HEK293T (cell line): ENCODE measurements around the gene C8A.

Source experiments
- CTCF ChIA-PET: fragments of 350-600 bp; formaldehyde crosslinking; extraction: SDS; loops from one replicate; lab custom pipeline; 2021; ENCODE audit warnings: antibody characterized with exemption, inconsistent platforms; lab: Yijun Ruan, JAX
- POLR2A ChIA-PET: fragments of 350-600 bp; formaldehyde crosslinking; extraction: SDS; loops from one replicate; lab custom pipeline; 2020; ENCODE audit warnings: antibody characterized with exemption, inconsistent platforms; lab: Yijun Ruan, JAX
- DNase-seq: peaks from one replicate; pipeline ENCODE4 v3.0.0; 2012; ENCODE audit warnings: mixed read lengths; ENCODE audit errors: extremely low spot score
- ARNT ChIP-seq: fragments of 450-650 bp; IDR thresholded peaks from 2 replicates; pipeline ENCODE4 v1.6.1; 2017; ENCODE audit warnings: mild to moderate bottlenecking
- BHLHE40 ChIP-seq: fragments of 450-650 bp; IDR thresholded peaks from 2 replicates; pipeline ENCODE4 v1.6.1; 2016; ENCODE audit warnings: mild to moderate bottlenecking, moderate library complexity, borderline replicate concordance
- CTBP1 ChIP-seq: fragments of 450-650 bp; IDR thresholded peaks from 2 replicates; pipeline ENCODE4 v1.6.1; 2016; ENCODE audit warnings: borderline replicate concordance
- ELF4 ChIP-seq: fragments of 450-650 bp; IDR thresholded peaks from 2 replicates; pipeline ENCODE4 v1.6.1; 2017; ENCODE audit warnings: antibody characterized with exemption
- FOXA1 ChIP-seq: fragments of 450-650 bp; IDR thresholded peaks from 2 replicates; pipeline ENCODE4 v1.6.1; 2016; ENCODE audit warnings: mild to moderate bottlenecking
- FOXK2 ChIP-seq: fragments of 450-650 bp; IDR thresholded peaks from 2 replicates; pipeline ENCODE4 v1.6.1; 2016; ENCODE audit warnings: mild to moderate bottlenecking
- FOXM1 ChIP-seq: fragments of 450-650 bp; IDR thresholded peaks from 2 replicates; pipeline ENCODE4 v1.6.1; 2017; ENCODE audit warnings: mild to moderate bottlenecking, borderline replicate concordance
- HDGF ChIP-seq: fragments of 450-650 bp; IDR thresholded peaks from 2 replicates; pipeline ENCODE4 v1.6.1; 2017; ENCODE audit warnings: antibody characterized with exemption, borderline replicate concordance
- L3MBTL2 ChIP-seq: fragments of 450-650 bp; conservative IDR thresholded peaks from 2 replicates; pipeline ENCODE4 v1.6.1; 2016; ENCODE audit warnings: mild to moderate bottlenecking
- LEF1 ChIP-seq: fragments of 450-650 bp; IDR thresholded peaks from 2 replicates; pipeline ENCODE4 v1.6.1; 2017; ENCODE audit warnings: mild to moderate bottlenecking, borderline replicate concordance
- NFRKB ChIP-seq: fragments of 450-650 bp; IDR thresholded peaks from 2 replicates; pipeline ENCODE4 v1.6.1; 2016; ENCODE audit warnings: mild to moderate bottlenecking, moderate library complexity
- PKNOX1 ChIP-seq: fragments of 450-650 bp; IDR thresholded peaks from 2 replicates; pipeline ENCODE4 v1.6.1; 2016
- SP1 ChIP-seq: fragments of 450-650 bp; IDR thresholded peaks from 2 replicates; pipeline ENCODE4 v1.6.1; 2017
- SUZ12 ChIP-seq: fragments of 450-650 bp; IDR thresholded peaks from 2 replicates; pipeline ENCODE4 v1.6.1; 2016; ENCODE audit warnings: mild to moderate bottlenecking
- TARDBP ChIP-seq: fragments of 450-650 bp; IDR thresholded peaks from 2 replicates; pipeline ENCODE4 v1.6.1; 2016
- ZNF384 ChIP-seq: fragments of 450-650 bp; IDR thresholded peaks from 2 replicates; pipeline ENCODE4 v1.6.1; 2016

C8A gene

GRCh38 chr1:56816909-56817308, 37.7 kb upstream of the C8A start:
- ChIA-PET POLR2A (no interaction called here), CTCF (interaction anchor here (1.0 to 1.4 kb wide), 2 partner anchors 13 to 240 kb away, joined by 3 to 4 read pairs; no protein-coding TSS in a partner anchor)
- no peak for DNase-seq
- no peak for TF ChIP-seq BHLHE40
- no peak for TF ChIP-seq ELF4
- TF ChIP-seq FOXA1: no peak
- TF ChIP-seq ZNF384: no peak
- TF ChIP-seq FOXK2: no peak
- TF ChIP-seq CTBP1: no peak
- TF ChIP-seq ARNT: no peak
- no peak for TF ChIP-seq FOXM1
- no peak for TF ChIP-seq SUZ12
- TF ChIP-seq NFRKB: no peak
- no peak for TF ChIP-seq HDGF
- no peak for TF ChIP-seq SP1
- no peak for TF ChIP-seq LEF1

- no peak for DNase-seq
- ChIA-PET CTCF (interaction anchor here (0.7 to 1.4 kb wide), 2 partner anchors 14 to 156 kb away, joined by 4 read pairs; no protein-coding TSS in a partner anchor), POLR2A (no interaction called here)
- no peak for TF ChIP-seq SUZ12
- TF ChIP-seq HDGF: no peak
- no peak for TF ChIP-seq ELF4
- TF ChIP-seq NFRKB: no peak
- TF ChIP-seq SP1: no peak
- no peak for TF ChIP-seq FOXA1
- TF ChIP-seq ZNF384: no peak
- TF ChIP-seq CTBP1: no peak
- no peak for TF ChIP-seq LEF1
- TF ChIP-seq ARNT: no peak
- no peak for TF ChIP-seq L3MBTL2
- TF ChIP-seq PKNOX1: no peak
These were observed 36.7 kb upstream of the C8A start for GRCh38 chr1:56817716-56818463.

- no peak for DNase-seq
- TF ChIP-seq L3MBTL2: no peak
- POLR2A ChIA-PET: no interaction called here
- CTCF ChIA-PET: interaction anchor here (1.1 kb wide), 1 partner anchor 61 kb away, joined by 4 read pairs; no protein-coding TSS in a partner anchor
These were observed 35.2 kb upstream of the C8A start, which contains the start of gene FYB2 for GRCh38 chr1:56819387-56819899. Gene FYB2, minus strand, starts transcription at chr1:56819404. Its CDS starts 114 bp downstream, at chr1:56819290.

GRCh38 chr1:56820755-56821461, 33.7 kb upstream of the C8A start:
- ChIA-PET POLR2A (no interaction called here), CTCF (interaction anchor here (0.6 to 1.5 kb wide), 13 partner anchors 8 to 434 kb away, joined by 3 to 8 read pairs (median 4); no protein-coding TSS in a partner anchor)
- no peak for TF ChIP-seq HDGF
- no peak for TF ChIP-seq SP1
- no peak for TF ChIP-seq NFRKB
- no peak for TF ChIP-seq FOXM1
- no peak for TF ChIP-seq SUZ12
- no peak for TF ChIP-seq BHLHE40
- no peak for TF ChIP-seq ZNF384
- no peak for TF ChIP-seq FOXA1
- no peak for TF ChIP-seq CTBP1
- no peak for TF ChIP-seq L3MBTL2
- TF ChIP-seq ARNT: no peak
- TF ChIP-seq PKNOX1: no peak
- peak; percentile 95 for DNase-seq

- ChIA-PET POLR2A (no interaction called here), CTCF (interaction anchor here (0.6 to 1.5 kb wide), 5 partner anchors 18 to 238 kb away, joined by 3 to 8 read pairs (median 4); no protein-coding TSS in a partner anchor)
- no peak for DNase-seq
- TF ChIP-seq NFRKB: no peak
- no peak for TF ChIP-seq LEF1
- TF ChIP-seq FOXM1: no peak
- TF ChIP-seq ARNT: no peak
- no peak for TF ChIP-seq ELF4
- no peak for TF ChIP-seq TARDBP
- TF ChIP-seq ZNF384: no peak
- TF ChIP-seq BHLHE40: no peak
- no peak for TF ChIP-seq CTBP1
- no peak for TF ChIP-seq L3MBTL2
- TF ChIP-seq FOXK2: no peak
- TF ChIP-seq SUZ12: no peak
These were observed 33.2 kb upstream of the C8A start for GRCh38 chr1:56821462-56821797.

- no peak for DNase-seq
- CTCF ChIA-PET: no interaction called here
- POLR2A ChIA-PET: no interaction called here
- TF ChIP-seq TARDBP: no peak
- no peak for TF ChIP-seq FOXA1
- no peak for TF ChIP-seq L3MBTL2
- no peak for TF ChIP-seq ELF4
- TF ChIP-seq SUZ12: no peak
- TF ChIP-seq FOXK2: no peak
- TF ChIP-seq ARNT: no peak
- TF ChIP-seq SP1: no peak
- TF ChIP-seq BHLHE40: no peak
- TF ChIP-seq ZNF384: no peak
- TF ChIP-seq LEF1: no peak
- no peak for TF ChIP-seq NFRKB
- TF ChIP-seq PKNOX1: no peak
- TF ChIP-seq FOXM1: no peak
- no peak for TF ChIP-seq CTBP1
- TF ChIP-seq HDGF: no peak
These were observed 30.3 kb upstream of the C8A start for GRCh38 chr1:56824271-56824670.
